ENCODE data around the gene VPS26C. TPM values are rescaled to one million over a fixed set of nuclear protein-coding genes. Genes with fewer than 3 reads are reported as not detected.

Gene VPS26C
- total and polyA plus RNA-seq, 12 donors, result 14.3 to 94.8 (median 58.7) TPM

- no peak overlapping the region for H3K4me3 ChIP-seq
- H3K27ac ChIP-seq, result no peak overlapping the region
- WGBS, 4 donors, result 90 to 96% (median 94%) methylated on average over 8 of the region's 8 CpGs
- intact Hi-C loops (cut with DNase I), result no loop called here
- H3K4me1 ChIP-seq (replicated peaks in 1 of 2), result no peaks in the 10 kb centered on the region
- no peaks in the 10 kb centered on the region for H3K36me3 ChIP-seq (replicated peaks in 1 of 2)
- DNase-seq, result no peak
- H3K27me3 ChIP-seq, result no peaks in the 10 kb centered on the region
- TF ChIP-seq POLR2A (IDR thresholded peaks at IDR 0.05), result no peak
- TF ChIP-seq, protein P1, sequence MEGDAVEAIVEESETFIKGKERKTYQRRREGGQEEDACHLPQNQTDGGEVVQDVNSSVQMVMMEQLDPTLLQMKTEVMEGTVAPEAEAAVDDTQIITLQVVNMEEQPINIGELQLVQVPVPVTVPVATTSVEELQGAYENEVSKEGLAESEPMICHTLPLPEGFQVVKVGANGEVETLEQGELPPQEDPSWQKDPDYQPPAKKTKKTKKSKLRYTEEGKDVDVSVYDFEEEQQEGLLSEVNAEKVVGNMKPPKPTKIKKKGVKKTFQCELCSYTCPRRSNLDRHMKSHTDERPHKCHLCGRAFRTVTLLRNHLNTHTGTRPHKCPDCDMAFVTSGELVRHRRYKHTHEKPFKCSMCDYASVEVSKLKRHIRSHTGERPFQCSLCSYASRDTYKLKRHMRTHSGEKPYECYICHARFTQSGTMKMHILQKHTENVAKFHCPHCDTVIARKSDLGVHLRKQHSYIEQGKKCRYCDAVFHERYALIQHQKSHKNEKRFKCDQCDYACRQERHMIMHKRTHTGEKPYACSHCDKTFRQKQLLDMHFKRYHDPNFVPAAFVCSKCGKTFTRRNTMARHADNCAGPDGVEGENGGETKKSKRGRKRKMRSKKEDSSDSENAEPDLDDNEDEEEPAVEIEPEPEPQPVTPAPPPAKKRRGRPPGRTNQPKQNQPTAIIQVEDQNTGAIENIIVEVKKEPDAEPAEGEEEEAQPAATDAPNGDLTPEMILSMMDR (IDR thresholded peaks at IDR 0.05), result no peak
- no peaks in the 10 kb centered on the region for H3K9me3 ChIP-seq (replicated peaks in 1 of 3)
Measured at GRCh38 chr21:37245151-37245550, 22.0 kb downstream of the VPS26C start.

GRCh38 chr21:37244501-37245095, 22.5 kb downstream of the VPS26C start:
- no peak for DNase-seq
- no peaks in the 10 kb centered on the region for H3K9me3 ChIP-seq (replicated peaks in 1 of 3)
- intact Hi-C loops (cut with DNase I), result no loop called here
- H3K27ac ChIP-seq, result no peak overlapping the region
- TF ChIP-seq, protein P1 (IDR thresholded peaks at IDR 0.05), result no peak
- no peak for TF ChIP-seq POLR2A (IDR thresholded peaks at IDR 0.05)
- no peak overlapping the region for H3K4me3 ChIP-seq
- no peaks in the 10 kb centered on the region for H3K27me3 ChIP-seq
- no peaks in the 10 kb centered on the region for H3K4me1 ChIP-seq (replicated peaks in 1 of 2)
- peaks cover 0 to 2% of the 10 kb centered on the region in 2 donors for H3K36me3 ChIP-seq (replicated peaks in 1 of 2)
- WGBS, 4 donors, result 78 to 87% (median 83%) methylated on average over 12 of the region's 12 CpGs

DNA sequence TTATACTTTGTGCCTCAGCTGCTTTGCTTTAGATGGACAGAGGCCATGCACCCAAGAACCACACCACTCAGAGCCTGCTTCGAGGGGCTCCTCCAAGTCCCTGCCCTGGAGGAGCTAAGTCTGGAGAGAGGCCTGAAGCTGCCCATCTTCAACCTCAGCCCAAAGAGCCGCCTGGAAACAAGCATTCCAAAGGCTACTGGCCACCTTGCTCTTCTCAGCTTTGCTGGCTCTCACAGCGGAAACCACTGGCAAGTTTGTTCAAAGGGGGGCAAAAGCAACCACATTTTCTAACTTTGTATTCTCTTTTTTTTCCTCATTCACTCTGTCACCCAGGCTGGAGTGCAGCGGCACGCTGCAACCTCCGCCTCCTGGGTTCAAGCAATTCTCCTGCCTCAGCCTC, 23.2 kb downstream of the VPS26C start:
- Histone ChIP-seq H3K4me3 (no peak overlapping the region), H3K9me3 (replicated peaks in 1 of 3) (no peaks in the 10 kb centered on the region), H3K27ac (no peak overlapping the region), H3K27me3 (no peaks in the 10 kb centered on the region), H3K4me1 (replicated peaks in 1 of 2) (no peaks in the 10 kb centered on the region), H3K36me3 (replicated peaks in 1 of 2) (peaks cover 0 to 2% of the 10 kb centered on the region in 2 donors)
- intact Hi-C loops (cut with DNase I), result no loop called here
- WGBS, 4 donors, result 90 to 97% (median 96%) methylated on average over 5 to 6 of the region's 6 CpGs
- no peak for DNase-seq
- TF ChIP-seq, protein P1 (IDR thresholded peaks at IDR 0.05), result no peak
- TF ChIP-seq POLR2A (IDR thresholded peaks at IDR 0.05), result no peak

- Histone ChIP-seq H3K27me3 (no peaks in the 10 kb centered on the region), H3K36me3 (replicated peaks in 1 of 2) (peaks cover 0 to 14% of the 10 kb centered on the region in 2 donors), H3K9me3 (replicated peaks in 1 of 3) (no peaks in the 10 kb centered on the region), H3K4me3 (no peak overlapping the region), H3K4me1 (replicated peaks in 1 of 2) (no peaks in the 10 kb centered on the region), H3K27ac (no peak overlapping the region)
- TF ChIP-seq, protein P1 (IDR thresholded peaks at IDR 0.05), result no peak
- no peak for TF ChIP-seq POLR2A (IDR thresholded peaks at IDR 0.05)
- WGBS, 4 donors, result 78 to 89% (median 84%) methylated on average over 7 of the region's 7 CpGs
- no peak for DNase-seq
- intact Hi-C loops (cut with DNase I), result no loop called here
Measured at GRCh38 chr21:37241426-37241825, 25.7 kb downstream of the VPS26C start.
